Natural killer cell (primary cell): ENCODE measurements around the gene CIZ1. TPM values are rescaled to one million over a fixed set of nuclear protein-coding genes. Genes with fewer than 3 reads are reported as not detected.

Experiments
- ATAC-seq, 3 donors: fragments of 150-1000 bp in 2 of 3; fragments of 200-7000 bp in 1 of 3; cut with Tn5 transposase; 1 replicate in 1 of 3; 2 replicates in 2 of 3; pipeline ENCODE4 v1.10.0; 2021; ENCODE audit warnings: mild to moderate bottlenecking in 2 of 3, moderate library complexity in 2 of 3
- DNase-seq, 2 donors: peaks; one replicate each; pipeline versions ENCODE4 v3.0.0 to v3.0.0-alpha.2; 2013 to 2021; ENCODE audit warnings: mixed read lengths in 1 of 2
- H3K27ac ChIP-seq: one replicate; pipeline ENCODE4 v1.5.1; 2013; ENCODE audit warnings: mild to moderate bottlenecking, low read length
- H3K27me3 ChIP-seq: one replicate; pipeline ENCODE4 v1.6.1; 2013; ENCODE audit warnings: low read length; ENCODE audit not compliant: control insufficient read depth, insufficient read depth
- H3K36me3 ChIP-seq: one replicate; pipeline ENCODE4 v1.6.1; 2013; ENCODE audit warnings: low read length; ENCODE audit not compliant: control insufficient read depth, insufficient read depth
- H3K4me1 ChIP-seq: one replicate; pipeline ENCODE4 v1.6.1; 2013; ENCODE audit warnings: low read length; ENCODE audit not compliant: control insufficient read depth, insufficient read depth
- H3K4me3 ChIP-seq: one replicate; pipeline ENCODE4 v1.5.1; 2013; ENCODE audit warnings: low read length
- H3K9me3 ChIP-seq: one replicate; pipeline ENCODE4 v1.6.1; 2013; ENCODE audit warnings: low read length; ENCODE audit not compliant: control insufficient read depth, insufficient read depth
- H3K27ac Mint-ChIP-seq, 2 donors: one replicate each; pipeline ENCODE4 v1.8.0; 2022; ENCODE audit warnings: mild to moderate bottlenecking in 2 of 2, mixed read lengths in 2 of 2, moderate library complexity in 1 of 2
- H3K27me3 Mint-ChIP-seq, 2 donors: one replicate each; pipeline ENCODE4 v1.8.0; 2022; ENCODE audit warnings: low read depth in 2 of 2, mixed read lengths in 2 of 2
- H3K36me3 Mint-ChIP-seq: one replicate; pipeline ENCODE4 v1.8.0; 2022; ENCODE audit warnings: mixed read lengths
- H3K4me1 Mint-ChIP-seq, 2 donors: one replicate each; pipeline ENCODE4 v1.8.0; 2022; ENCODE audit warnings: mixed read lengths in 2 of 2
- H3K4me3 Mint-ChIP-seq: one replicate; pipeline ENCODE4 v1.8.0; 2022; ENCODE audit warnings: mild to moderate bottlenecking, moderate library complexity, mixed read lengths
- H3K9me3 Mint-ChIP-seq, 2 donors: one replicate each; pipeline ENCODE4 v1.8.0; 2022; ENCODE audit warnings: mixed read lengths in 2 of 2
- CTCF ChIP-seq: fragments of 200-600 bp; IDR thresholded peaks from one replicate; pipeline ENCODE4 v1.8.0; 2022; ENCODE audit warnings: antibody characterized with exemption
- WGBS: methylation state at CpG from one replicate; pipeline ENCODE4 v1.1.7; 2013; ENCODE audit warnings: missing lambda C conversion rate; ENCODE audit not compliant: insufficient coverage; 5-methylcytosine and 5-hydroxymethylcytosine counted together
- intact Hi-C: fragments of 100-400 bp; cut with micrococcal nuclease; formaldehyde crosslinking; loops from one replicate; pipeline ENCODE4 v1.14.2; 2022
- total RNA-seq, 4 donors: library from RNA; stranded (reverse); fragments of 120-200 nt in 1 of 4; gene quantifications; one replicate each; pipeline versions ENCODE4 v1.2.3 to v1.2.4, GENCODE V29; 2013 to 2022

CIZ1 gene
- total RNA-seq, 3 donors from 2014 or later (not counting 1 experiment from before 2014, with no cell fraction given): 152 to 165 (median 159) TPM

GRCh38 chr9:128121924-128122808 is 69.2 kb downstream of the CIZ1 start:
- intact Hi-C loops: no loop called here
- no peak overlapping the region for H3K4me3 ChIP-seq
- H3K4me3 Mint-ChIP-seq: no peak overlapping the region
- DNase-seq (no peak), ATAC-seq (no peak)
- no peaks in the 10 kb centered on the region for H3K9me3 ChIP-seq
- H3K27me3 ChIP-seq: no peaks in the 10 kb centered on the region
- H3K36me3 Mint-ChIP-seq: no peaks in the 10 kb centered on the region
- H3K36me3 ChIP-seq: peaks cover 27% of the 10 kb centered on the region
- H3K27ac Mint-ChIP-seq: no peak overlapping the region
- peaks cover 13 to 27% of the 10 kb centered on the region in 2 donors for H3K4me1 Mint-ChIP-seq
- 91% methylated on average over 27 of the region's 27 CpGs for whole genome bisulfite sequencing
- no peak overlapping the region for H3K27ac ChIP-seq
- H3K4me1 ChIP-seq: peaks cover 31% of the 10 kb centered on the region
- H3K27me3 Mint-ChIP-seq: no peaks in the 10 kb centered on the region
- H3K9me3 Mint-ChIP-seq: no peaks in the 10 kb centered on the region
- TF ChIP-seq CTCF: no peak

DNA sequence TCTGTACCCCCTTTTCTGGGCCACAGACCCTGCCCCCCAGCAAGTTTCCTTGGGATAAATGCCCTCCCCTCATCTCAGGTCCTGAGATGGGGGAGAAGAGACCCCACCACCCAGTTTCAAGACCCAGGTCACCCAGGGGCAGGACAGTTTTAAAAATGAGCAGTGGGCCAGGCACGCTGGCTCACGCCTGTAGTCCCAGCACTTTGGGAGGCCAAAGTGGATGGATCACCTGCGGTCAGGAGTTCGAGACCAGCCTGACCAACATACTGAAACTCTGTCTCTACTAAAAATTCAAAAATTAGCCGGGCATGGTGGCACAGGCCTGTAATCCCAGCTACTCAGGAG is 69.9 kb downstream of the CIZ1 start:
- Histone ChIP-seq H3K4me1 (peaks cover 28% of the 10 kb centered on the region), H3K36me3 (peaks cover 27% of the 10 kb centered on the region), H3K27me3 (no peaks in the 10 kb centered on the region), H3K4me3 (no peak overlapping the region), H3K27ac (no peak overlapping the region), H3K9me3 (no peaks in the 10 kb centered on the region)
- no peak for DNase-seq
- Mint-ChIP-seq H3K9me3 (no peaks in the 10 kb centered on the region), H3K36me3 (no peaks in the 10 kb centered on the region), H3K27ac (no peak overlapping the region), H3K4me3 (no peak overlapping the region), H3K4me1 (peaks cover 13 to 26% of the 10 kb centered on the region in 2 donors), H3K27me3 (no peaks in the 10 kb centered on the region)
- intact Hi-C loops: no loop called here
- TF ChIP-seq CTCF: no peak
- WGBS: 95% methylated on average over 5 of the region's 5 CpGs
- ATAC-seq: no peak

- H3K4me3 ChIP-seq: no peak overlapping the region
- peaks cover 28% of the 10 kb centered on the region for H3K4me1 ChIP-seq
- no peaks in the 10 kb centered on the region for H3K27me3 ChIP-seq
- Mint-ChIP-seq H3K36me3 (no peaks in the 10 kb centered on the region), H3K9me3 (no peaks in the 10 kb centered on the region), H3K4me1 (peaks cover 9 to 21% of the 10 kb centered on the region in 2 donors), H3K27me3 (no peaks in the 10 kb centered on the region), H3K4me3 (no peak overlapping the region), H3K27ac (no peak overlapping the region)
- DNase-seq: no peak
- WGBS: 91% methylated on average over 29 of the region's 29 CpGs
- no peak for TF ChIP-seq CTCF
- intact Hi-C loops: no loop called here
- H3K36me3 ChIP-seq: peaks cover 27% of the 10 kb centered on the region
- H3K9me3 ChIP-seq: no peaks in the 10 kb centered on the region
- no peak overlapping the region for H3K27ac ChIP-seq
- ATAC-seq: no peak
These were observed 70.5 kb downstream of the CIZ1 start for GRCh38 chr9:128120741-128121465.
